Fibroblast of lung (primary cell): ENCODE results near the gene STRBP. TPM values are rescaled to one million over a fixed set of nuclear protein-coding genes. Genes with fewer than 3 reads are reported as not detected.

Experiments
- DNase-seq, 2 donors: peaks; one replicate each; pipeline versions ENCODE4 v3.0.0 to v3.0.0-alpha.2; 2010; ENCODE audit warnings: low read depth in 2 of 2
- H2AFZ ChIP-seq: 2 replicates; pipeline ENCODE4 v1.5.1; 2012; ENCODE audit warnings: low read length, control low read depth, inconsistent platforms
- H3K27ac ChIP-seq: 2 replicates; pipeline ENCODE4 v1.5.1; 2011; ENCODE audit warnings: low read length, control low read depth; ENCODE audit not compliant: insufficient read depth
- H3K27me3 ChIP-seq: 2 replicates; pipeline ENCODE4 v1.5.1; 2011; ENCODE audit warnings: mild to moderate bottlenecking, low read length; ENCODE audit not compliant: control insufficient read depth, insufficient read depth
- H3K36me3 ChIP-seq: 2 replicates; pipeline ENCODE4 v1.5.1; 2011; ENCODE audit warnings: low read length; ENCODE audit not compliant: control insufficient read depth, insufficient read depth
- H3K4me1 ChIP-seq: 2 replicates; pipeline ENCODE4 v1.5.1; 2011; ENCODE audit warnings: low read length; ENCODE audit not compliant: control insufficient read depth, insufficient read depth; ENCODE audit errors: extremely low read depth
- H3K4me2 ChIP-seq: 2 replicates; pipeline ENCODE4 v1.5.1; 2011; ENCODE audit warnings: low read length, control low read depth; ENCODE audit not compliant: insufficient read depth; ENCODE audit errors: extremely low read depth
- H3K4me3 ChIP-seq, 4 experiments: fragments of 200-600 bp in 1 of 4; sonication (generic) in 1 of 4; replicated peaks in 1 of 4; 2 replicates each; pipeline ENCODE4 v1.5.1; 2011 to 2016; ENCODE audit warnings: low read length in 4 of 4, low read depth in 3 of 4, mild to moderate bottlenecking in 3 of 4, control low read depth in 2 of 4, inconsistent platforms in 1 of 4, mixed read lengths in 1 of 4; ENCODE audit not compliant: insufficient read depth in 1 of 4; ENCODE audit errors: control extremely low read depth in 1 of 4
- H3K79me2 ChIP-seq: 2 replicates; pipeline ENCODE4 v1.5.1; 2012; ENCODE audit warnings: mild to moderate bottlenecking, low read length, inconsistent platforms; ENCODE audit not compliant: control insufficient read depth, insufficient read depth
- H3K9ac ChIP-seq: 2 replicates; pipeline ENCODE4 v1.5.1; 2011; ENCODE audit warnings: mild to moderate bottlenecking, low read length, control low read depth; ENCODE audit not compliant: insufficient read depth
- H3K9me3 ChIP-seq: 2 replicates; pipeline ENCODE4 v1.5.1; 2012; ENCODE audit warnings: low read depth, low read length; ENCODE audit not compliant: control insufficient read depth, insufficient read depth
- H4K20me1 ChIP-seq: 2 replicates; pipeline ENCODE4 v1.5.1; 2011; ENCODE audit warnings: low read length; ENCODE audit not compliant: control insufficient read depth, insufficient read depth; ENCODE audit errors: extremely low read depth
- EZH2 ChIP-seq: IDR thresholded peaks from 2 replicates; pipeline ENCODE4 v1.5.1; 2012; ENCODE audit warnings: low read length, control low read depth, mild to moderate bottlenecking; ENCODE audit errors: missing control alignments
- polyA plus RNA-seq, 2 donors: library from polyadenylated mRNA; depleted of rRNA in 1 of 2; stranded (reverse) in 1 of 2; unstranded in 1 of 2; fragments of >200 nt; gene quantifications; 2 replicates each; pipeline ENCODE4 v1.2.1, GENCODE V29; 2011 to 2012; ENCODE audit warnings: missing spikeins in 1 of 2
- total RNA-seq: library from RNA; depleted of rRNA; stranded (reverse); fragments of >200 nt; gene quantifications from 2 replicates; pipeline ENCODE4 v1.2.1, GENCODE V29; 2014
- TF ChIP-seq, protein P1 (sequence below), 2 donors: IDR thresholded peaks in 1 of 2; conservative IDR thresholded peaks in 1 of 2; 1 replicate in 1 of 2; 2 replicates in 1 of 2; pipeline ENCODE4 v1.5.1; 2011 to 2012; ENCODE audit warnings: low read length in 2 of 2, control low read depth in 1 of 2, inconsistent platforms in 1 of 2, low read depth in 1 of 2, mild to moderate bottlenecking in 1 of 2

The STRBP gene
- total and polyA plus RNA-seq, 2 donors (not counting 1 experiment from before 2014, with no cell fraction given) = 3.3 to 5.9 TPM

DNA sequence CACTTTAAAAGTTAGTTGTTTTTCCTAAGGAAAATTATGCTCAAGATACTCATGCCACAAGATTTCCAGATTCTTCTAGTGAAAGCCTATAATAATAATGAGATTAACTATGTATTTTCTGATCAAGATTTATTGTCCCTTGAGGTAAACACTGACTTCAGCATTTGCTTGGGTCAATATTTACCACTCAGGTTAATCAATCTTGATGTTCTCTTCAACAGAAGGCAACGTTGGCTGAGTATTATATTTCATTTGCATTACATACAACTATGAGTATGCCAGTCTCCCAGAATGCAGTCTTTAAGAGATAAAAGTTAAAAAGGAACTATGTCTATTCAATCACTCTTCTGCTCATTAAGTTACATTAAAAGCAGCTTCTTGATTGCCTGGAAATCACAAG, 119.3 kb downstream of the STRBP start:
- Histone ChIP-seq H3K4me1 (no peaks in the 10 kb centered on the region), H3K79me2 (no peaks in the 10 kb centered on the region), H3K36me3 (no peaks in the 10 kb centered on the region), H2AFZ (no peak overlapping the region), H3K4me3 (no peak overlapping the region), H3K9me3 (no peaks in the 10 kb centered on the region), H4K20me1 (no peaks in the 10 kb centered on the region), H3K9ac (no peak overlapping the region), H3K27ac (no peak overlapping the region), H3K27me3 (no peaks in the 10 kb centered on the region), H3K4me2 (no peak overlapping the region)
- no peak for DNase-seq
- TF ChIP-seq, protein P1, sequence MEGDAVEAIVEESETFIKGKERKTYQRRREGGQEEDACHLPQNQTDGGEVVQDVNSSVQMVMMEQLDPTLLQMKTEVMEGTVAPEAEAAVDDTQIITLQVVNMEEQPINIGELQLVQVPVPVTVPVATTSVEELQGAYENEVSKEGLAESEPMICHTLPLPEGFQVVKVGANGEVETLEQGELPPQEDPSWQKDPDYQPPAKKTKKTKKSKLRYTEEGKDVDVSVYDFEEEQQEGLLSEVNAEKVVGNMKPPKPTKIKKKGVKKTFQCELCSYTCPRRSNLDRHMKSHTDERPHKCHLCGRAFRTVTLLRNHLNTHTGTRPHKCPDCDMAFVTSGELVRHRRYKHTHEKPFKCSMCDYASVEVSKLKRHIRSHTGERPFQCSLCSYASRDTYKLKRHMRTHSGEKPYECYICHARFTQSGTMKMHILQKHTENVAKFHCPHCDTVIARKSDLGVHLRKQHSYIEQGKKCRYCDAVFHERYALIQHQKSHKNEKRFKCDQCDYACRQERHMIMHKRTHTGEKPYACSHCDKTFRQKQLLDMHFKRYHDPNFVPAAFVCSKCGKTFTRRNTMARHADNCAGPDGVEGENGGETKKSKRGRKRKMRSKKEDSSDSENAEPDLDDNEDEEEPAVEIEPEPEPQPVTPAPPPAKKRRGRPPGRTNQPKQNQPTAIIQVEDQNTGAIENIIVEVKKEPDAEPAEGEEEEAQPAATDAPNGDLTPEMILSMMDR (conservative IDR thresholded peaks at IDR 0.05 in 1 of 2, IDR thresholded peaks at IDR 0.05 in 1 of 2; ENCODE audit: low read depth in 1 of 2, low read length in 2 of 2) = no peak
- TF ChIP-seq EZH2 = no peak

GRCh38 chr9:123138163-123138562, 130.2 kb downstream of the STRBP start:
- no peak overlapping the region for H3K4me2 ChIP-seq
- no peak overlapping the region for H3K27ac ChIP-seq
- no peak overlapping the region for H3K4me3 ChIP-seq
- H2AFZ ChIP-seq = no peak overlapping the region
- DNase-seq = no peak
- H3K9me3 ChIP-seq = no peaks in the 10 kb centered on the region
- no peaks in the 10 kb centered on the region for H3K27me3 ChIP-seq
- no peaks in the 10 kb centered on the region for H4K20me1 ChIP-seq
- no peak for TF ChIP-seq EZH2
- TF ChIP-seq, protein P1 (conservative IDR thresholded peaks at IDR 0.05 in 1 of 2, IDR thresholded peaks at IDR 0.05 in 1 of 2; ENCODE audit: low read depth in 1 of 2, low read length in 2 of 2) = no peak
- H3K4me1 ChIP-seq = no peaks in the 10 kb centered on the region
- no peaks in the 10 kb centered on the region for H3K79me2 ChIP-seq
- H3K9ac ChIP-seq = no peak overlapping the region
- no peaks in the 10 kb centered on the region for H3K36me3 ChIP-seq

- Histone ChIP-seq H3K36me3 (no peaks in the 10 kb centered on the region), H3K27me3 (no peaks in the 10 kb centered on the region), H4K20me1 (no peaks in the 10 kb centered on the region), H3K4me1 (no peaks in the 10 kb centered on the region), H3K27ac (no peak overlapping the region), H3K9ac (no peak overlapping the region), H3K9me3 (no peaks in the 10 kb centered on the region), H3K79me2 (no peaks in the 10 kb centered on the region), H3K4me2 (no peak overlapping the region), H2AFZ (no peak overlapping the region), H3K4me3 (no peak overlapping the region)
- no peak for DNase-seq
- TF ChIP-seq EZH2 = no peak
- TF ChIP-seq, protein P1 (conservative IDR thresholded peaks at IDR 0.05 in 1 of 2, IDR thresholded peaks at IDR 0.05 in 1 of 2; ENCODE audit: low read depth in 1 of 2, low read length in 2 of 2) = no peak
These were observed 133.0 kb downstream of the STRBP start for GRCh38 chr9:123135430-123135829.
